HG02943 (cell line): ENCODE results near the gene ATP8A2.

Source experiments
- ATAC-seq: cut with Tn5 transposase; IDR thresholded peaks from one replicate; pipeline ENCODE4 v1.9.1; 2021; ENCODE audit warnings: mild to moderate bottlenecking, low read depth, moderate library complexity; ENCODE audit not compliant: unreplicated experiment

Gene ATP8A2

GRCh38 chr13:25901460-25902376, 529.9 kb downstream of the ATP8A2 start:
- ATAC-seq = peak; percentile 82

GRCh38 chr13:25902455-25902854, 530.7 kb downstream of the ATP8A2 start:
- no peak for ATAC-seq

DNA sequence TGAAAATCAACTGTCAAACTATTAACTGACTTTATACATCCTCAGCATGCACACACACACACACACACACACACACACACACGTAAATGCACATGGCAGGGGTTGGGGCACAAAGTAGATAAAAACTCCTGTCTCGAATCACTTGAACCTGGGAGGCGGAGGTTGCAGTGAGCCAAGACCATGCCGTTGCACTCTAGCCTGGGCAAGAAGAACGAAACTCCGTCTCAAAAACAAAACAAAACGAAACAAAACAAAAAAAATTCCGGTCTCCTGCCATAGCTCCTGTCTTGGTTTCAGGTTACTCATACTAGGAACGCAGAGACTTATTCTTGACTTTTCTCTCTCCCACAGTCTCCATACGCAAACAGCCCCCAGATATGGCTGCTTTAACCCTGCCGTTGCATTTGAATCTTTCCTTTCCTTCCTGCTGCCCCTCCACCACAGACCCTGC, 531.1 kb downstream of the ATP8A2 start:
- no peak for ATAC-seq

- ATAC-seq = no peak
These were observed 533.1 kb downstream of the ATP8A2 start for GRCh38 chr13:25904830-25905229.

GRCh38 chr13:25905611-25906010, 533.8 kb downstream of the ATP8A2 start:
- no peak for ATAC-seq

DNA sequence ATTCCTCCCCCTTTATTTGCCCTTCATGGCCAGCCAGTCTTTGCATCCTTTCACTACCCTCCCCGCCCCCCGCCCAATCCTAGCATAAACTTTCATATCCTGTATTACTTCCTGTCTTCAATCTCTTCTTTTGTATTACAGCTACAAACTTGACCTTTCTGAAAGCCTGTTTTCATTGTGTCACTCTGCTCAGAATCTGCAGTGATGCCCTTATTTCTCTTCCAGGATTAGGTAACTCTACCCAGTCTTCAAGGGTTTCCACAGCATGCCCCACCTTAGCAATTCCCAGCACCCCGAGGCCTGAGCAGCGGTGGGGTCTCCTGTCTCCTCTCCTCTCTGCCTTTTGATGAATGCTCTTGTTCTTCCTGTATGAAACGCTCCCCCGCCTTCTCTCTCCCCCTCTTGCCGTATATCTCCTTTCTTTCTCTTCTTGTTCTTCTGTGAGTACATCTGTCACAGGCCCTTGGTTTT, 534.5 kb downstream of the ATP8A2 start:
- no peak for ATAC-seq

GRCh38 chr13:25908366-25908765, 536.6 kb downstream of the ATP8A2 start:
- no peak for ATAC-seq

- no peak for ATAC-seq
These were observed 538.5 kb downstream of the ATP8A2 start for GRCh38 chr13:25910243-25910642.

- no peak for ATAC-seq
These were observed 539.2 kb downstream of the ATP8A2 start for GRCh38 chr13:25910991-25911419.

- no peak for ATAC-seq
These were observed 541.2 kb downstream of the ATP8A2 start for GRCh38 chr13:25912961-25913360.

- no peak for ATAC-seq
These were observed 544.2 kb downstream of the ATP8A2 start for GRCh38 chr13:25915840-25916518.

- ATAC-seq = no peak
These were observed 548.5 kb downstream of the ATP8A2 start for GRCh38 chr13:25920277-25920676.

DNA sequence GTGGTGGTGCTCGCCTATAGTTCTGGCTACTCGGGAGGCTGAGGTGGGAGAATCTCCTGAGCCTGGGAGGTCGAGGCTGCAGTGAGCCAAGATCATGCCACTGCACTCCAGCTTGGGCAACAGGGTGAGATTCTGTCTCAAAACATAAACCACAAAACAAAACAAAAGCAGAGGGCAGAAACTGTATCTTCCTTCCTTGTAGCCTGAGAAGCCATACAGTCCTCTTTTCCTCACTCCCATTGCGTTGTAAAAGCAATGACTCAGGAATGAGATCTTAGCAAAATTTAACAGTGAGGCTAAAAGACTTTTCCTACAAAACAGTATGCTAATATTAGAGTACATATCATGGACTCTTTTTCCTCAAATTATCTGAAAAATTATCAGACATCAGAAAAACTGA, 549.2 kb downstream of the ATP8A2 start:
- ATAC-seq = no peak

DNA sequence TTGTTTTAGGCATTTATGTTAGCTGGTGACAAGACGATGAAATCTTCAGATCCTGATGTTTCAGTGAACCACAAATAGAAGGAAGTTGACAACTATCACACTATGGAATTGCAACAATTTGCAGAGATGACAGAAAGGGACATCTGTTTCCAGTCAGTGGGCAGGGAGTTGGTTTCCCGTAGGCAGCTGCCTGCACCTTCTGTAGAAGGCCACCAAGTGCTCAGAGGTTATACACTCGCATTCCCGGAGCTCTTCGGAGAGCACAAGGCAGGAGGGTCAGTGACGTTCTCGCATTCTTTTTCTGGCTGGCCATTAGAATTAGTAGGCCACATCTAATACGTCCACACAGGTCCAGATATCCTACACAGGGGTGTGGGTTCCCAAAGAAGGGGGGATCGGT, 550.6 kb downstream of the ATP8A2 start:
- ATAC-seq = no peak

DNA sequence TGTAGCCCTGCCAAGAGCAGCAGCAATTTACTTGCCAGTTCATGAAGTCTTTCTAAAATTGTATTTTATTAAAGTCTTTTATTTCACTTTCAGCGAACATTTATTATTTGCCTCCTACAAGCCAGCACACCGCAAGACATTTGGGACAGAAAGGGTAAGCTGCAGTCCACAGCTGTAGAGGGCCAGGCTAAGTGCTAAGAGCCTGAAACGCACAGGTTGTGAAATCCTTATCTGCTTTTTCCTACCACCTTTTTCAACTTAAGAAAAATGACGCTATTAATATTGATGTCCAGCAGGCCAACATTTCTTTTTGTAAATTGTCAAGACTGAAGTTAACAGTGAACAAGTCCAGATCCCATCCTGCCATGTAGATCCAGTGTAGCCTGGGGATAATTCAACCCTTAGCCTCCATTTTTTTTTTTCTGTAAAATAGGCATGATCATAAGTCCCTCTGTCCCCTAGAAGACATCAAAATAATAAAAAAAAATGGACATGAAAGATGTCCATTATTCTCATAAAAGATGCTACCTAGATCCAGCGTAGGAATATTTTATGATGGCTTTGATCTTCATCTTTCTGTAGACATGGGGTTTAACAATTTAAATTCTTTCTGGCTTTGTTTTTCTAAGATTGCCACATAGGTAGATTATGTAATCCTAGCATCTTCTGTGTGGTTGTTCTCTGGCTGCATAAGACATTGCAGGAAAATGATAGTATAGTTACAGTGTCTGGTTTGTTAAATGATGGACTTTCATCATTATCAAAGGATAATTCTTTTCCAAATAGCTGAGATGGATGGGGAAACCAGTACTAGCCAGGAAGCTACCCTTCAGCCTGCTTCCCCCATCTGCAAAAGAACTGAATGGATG, 551.7 kb downstream of the ATP8A2 start:
- no peak for ATAC-seq

DNA sequence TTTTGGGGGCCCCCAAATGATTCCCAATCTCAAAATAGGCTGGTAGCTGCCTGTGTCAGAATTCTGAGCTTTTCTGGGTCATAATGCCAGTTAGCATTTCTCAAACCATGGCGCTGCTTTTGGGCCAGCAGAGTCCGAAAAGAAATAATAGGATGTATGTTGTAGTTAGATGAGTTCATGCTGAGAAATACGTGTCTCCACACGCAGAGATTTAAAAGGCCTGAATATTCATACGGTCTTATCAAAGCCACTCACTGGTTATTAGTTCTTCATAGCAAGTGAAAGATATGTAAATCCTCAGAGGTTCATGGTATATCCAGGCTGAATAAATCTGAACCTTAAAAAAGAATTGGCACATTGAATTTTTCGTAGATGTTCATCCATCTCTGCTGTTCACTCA, 555.6 kb downstream of the ATP8A2 start:
- no peak for ATAC-seq

- ATAC-seq = no peak
These were observed 556.2 kb downstream of the ATP8A2 start for GRCh38 chr13:25927932-25928331.

DNA sequence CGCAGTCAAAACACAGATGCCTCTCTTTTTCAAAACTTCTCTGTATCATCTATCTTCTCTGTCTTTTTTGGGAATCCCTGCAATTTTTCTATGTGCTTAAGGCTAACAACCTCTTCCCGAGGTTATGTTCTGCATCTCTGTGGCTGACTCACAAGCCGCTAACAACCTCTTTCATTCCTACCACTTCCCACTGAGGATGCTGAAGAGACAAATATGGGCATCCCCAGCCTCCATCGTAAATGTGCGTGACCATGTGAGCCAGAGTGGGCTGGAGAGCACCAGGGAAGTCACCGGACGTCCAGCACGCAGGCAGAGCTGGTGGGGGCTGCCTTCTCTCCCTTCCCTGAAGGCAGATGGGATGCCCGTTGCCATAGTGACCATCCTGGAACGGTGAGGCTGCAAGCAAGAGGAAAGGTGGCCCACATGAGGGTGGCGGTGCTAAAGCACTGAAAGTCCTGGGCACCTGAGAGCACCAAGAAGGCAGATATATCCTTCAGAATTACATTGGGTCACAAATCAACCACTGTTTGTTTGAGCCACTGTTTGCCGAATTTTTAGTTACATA, 557.2 kb downstream of the ATP8A2 start:
- no peak for ATAC-seq

GRCh38 chr13:25929816-25930215, 558.0 kb downstream of the ATP8A2 start:
- no peak for ATAC-seq

GRCh38 chr13:25930653-25931052, 558.9 kb downstream of the ATP8A2 start:
- no peak for ATAC-seq
